Kidney (tissue), 14 donors: ENCODE measurements around the gene TTLL11. TPM values are rescaled to one million over a fixed set of nuclear protein-coding genes. Genes with fewer than 3 reads are reported as not detected.

Source experiments
- DNase-seq, 5 donors: peaks; one replicate each; pipeline ENCODE4 v3.0.0-alpha.2; 2013 to 2020
- FAIRE-seq: peaks from 2 replicates; lab custom pipeline; 2012; peaks lifted over from hg19 to GRCh38; lab: Jason Lieb, UNC
- H3K27ac ChIP-seq, 2 donors: one replicate each; pipeline ENCODE4 v1.7.0; 2013; ENCODE audit warnings: low read depth in 2 of 2, low read length in 2 of 2, inconsistent platforms in 1 of 2
- H3K27me3 ChIP-seq: one replicate; pipeline ENCODE4 v1.7.1; 2013; ENCODE audit warnings: low read length, inconsistent platforms; ENCODE audit not compliant: control insufficient read depth, insufficient read depth
- H3K36me3 ChIP-seq, 3 donors: one replicate each; pipeline versions ENCODE4 v1.7.0 to v1.7.1; 2013; ENCODE audit warnings: low read length in 3 of 3, control low read depth in 1 of 3, inconsistent platforms in 1 of 3; ENCODE audit not compliant: insufficient read depth in 3 of 3, control insufficient read depth in 2 of 3
- H3K4me1 ChIP-seq, 3 donors: one replicate each; pipeline versions ENCODE4 v1.7.0 to v1.7.1; 2013; ENCODE audit warnings: low read length in 3 of 3, inconsistent platforms in 1 of 3, low read depth in 1 of 3; ENCODE audit not compliant: control insufficient read depth in 2 of 3, insufficient read depth in 2 of 3
- H3K4me3 ChIP-seq, 3 donors: one replicate each; pipeline versions ENCODE4 v1.7.0 to v1.8.1; 2013; ENCODE audit warnings: low read length in 3 of 3, control low read depth in 1 of 3, inconsistent platforms in 1 of 3
- H3K9ac ChIP-seq, 3 donors: one replicate each; pipeline versions ENCODE4 v1.7.0 to v1.7.1; 2013; ENCODE audit warnings: low read length in 3 of 3, control low read depth in 1 of 3, inconsistent platforms in 1 of 3
- H3K9me3 ChIP-seq, 3 donors: one replicate each; pipeline versions ENCODE4 v1.7.0 to v1.7.1; 2013; ENCODE audit warnings: low read length in 3 of 3, control low read depth in 1 of 3, inconsistent platforms in 1 of 3; ENCODE audit not compliant: control insufficient read depth in 2 of 3, insufficient read depth in 1 of 3
- intact Hi-C: fragments of 100-400 bp; cut with DNase I; formaldehyde crosslinking; loops from one replicate; pipeline ENCODE4 v1.11.1; 2022
- polyA plus RNA-seq: library from polyadenylated mRNA; stranded (reverse); fragments of 350-450 nt; fragmentation: Illumina TruSeq; extraction: RNeasy Lipid Tissue Mini Kit (QIAGEN cat#74804); gene quantifications from one replicate; pipeline ENCODE4 v1.2.3, GENCODE V29; 2014; ENCODE audit warnings: low read depth, low replicate concordance; ENCODE audit not compliant: insufficient read depth
- total RNA-seq: library from RNA; stranded (reverse); fragmentation: NEBNext Ultra II Directional; extraction: Animal tissue kit (Norgen Biotek cat#: 25700); gene quantifications from one replicate; pipeline ENCODE4 v1.2.1, GENCODE V29; 2021
- TF ChIP-seq, protein P1 (sequence below): IDR thresholded peaks from 3 replicates; pipeline ENCODE4 v1.5.1; 2012; ENCODE audit warnings: mild to moderate bottlenecking, moderate library complexity, borderline replicate concordance; ENCODE audit not compliant: insufficient read depth; ENCODE audit errors: extremely low read depth
- donor health status: control.
- donor health status: control.
- donor health status: control.
- donor health status: control.
- donor health status: control.
- donor health status: DM: yes; HTN: yes; CAD: no.
- donor health status: Normal renal cell carcinoma (clear cell type).

The TTLL11 gene
- total and polyA plus RNA-seq, 2 donors from 2014 or later, result 2.3 to 10.0 TPM

DNA sequence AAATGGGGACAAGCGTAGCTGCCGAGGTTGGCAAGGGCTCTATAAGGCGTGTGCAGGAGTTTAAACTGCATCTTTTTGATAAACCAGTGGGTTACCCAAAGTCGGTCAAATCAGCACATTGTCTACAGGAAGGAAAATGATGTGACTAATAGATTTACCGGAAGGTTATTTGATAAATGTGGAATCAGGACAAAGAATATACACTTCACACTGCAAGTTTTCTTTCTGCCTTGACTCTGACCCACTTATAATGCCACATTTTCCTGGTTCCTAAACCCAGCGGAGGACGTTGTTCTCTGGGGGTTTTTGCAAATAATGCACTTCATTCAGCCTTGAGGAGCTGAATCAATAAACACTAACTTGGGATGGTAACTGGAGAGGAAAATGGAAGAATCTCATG is 76.8 kb downstream of the TTLL11 start:
- no peaks in the 10 kb centered on the region for H3K4me1 ChIP-seq
- H3K36me3 ChIP-seq, result no peaks in the 10 kb centered on the region
- H3K4me3 ChIP-seq, result no peak overlapping the region
- FAIRE-seq (no peak), DNase-seq (no peak)
- no peaks in the 10 kb centered on the region for H3K9me3 ChIP-seq
- H3K27ac ChIP-seq, result no peak overlapping the region
- H3K27me3 ChIP-seq, result no peaks in the 10 kb centered on the region
- TF ChIP-seq, protein P1, sequence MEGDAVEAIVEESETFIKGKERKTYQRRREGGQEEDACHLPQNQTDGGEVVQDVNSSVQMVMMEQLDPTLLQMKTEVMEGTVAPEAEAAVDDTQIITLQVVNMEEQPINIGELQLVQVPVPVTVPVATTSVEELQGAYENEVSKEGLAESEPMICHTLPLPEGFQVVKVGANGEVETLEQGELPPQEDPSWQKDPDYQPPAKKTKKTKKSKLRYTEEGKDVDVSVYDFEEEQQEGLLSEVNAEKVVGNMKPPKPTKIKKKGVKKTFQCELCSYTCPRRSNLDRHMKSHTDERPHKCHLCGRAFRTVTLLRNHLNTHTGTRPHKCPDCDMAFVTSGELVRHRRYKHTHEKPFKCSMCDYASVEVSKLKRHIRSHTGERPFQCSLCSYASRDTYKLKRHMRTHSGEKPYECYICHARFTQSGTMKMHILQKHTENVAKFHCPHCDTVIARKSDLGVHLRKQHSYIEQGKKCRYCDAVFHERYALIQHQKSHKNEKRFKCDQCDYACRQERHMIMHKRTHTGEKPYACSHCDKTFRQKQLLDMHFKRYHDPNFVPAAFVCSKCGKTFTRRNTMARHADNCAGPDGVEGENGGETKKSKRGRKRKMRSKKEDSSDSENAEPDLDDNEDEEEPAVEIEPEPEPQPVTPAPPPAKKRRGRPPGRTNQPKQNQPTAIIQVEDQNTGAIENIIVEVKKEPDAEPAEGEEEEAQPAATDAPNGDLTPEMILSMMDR, result no peak
- intact Hi-C loops, result no loop called here
- no peak overlapping the region for H3K9ac ChIP-seq

DNA sequence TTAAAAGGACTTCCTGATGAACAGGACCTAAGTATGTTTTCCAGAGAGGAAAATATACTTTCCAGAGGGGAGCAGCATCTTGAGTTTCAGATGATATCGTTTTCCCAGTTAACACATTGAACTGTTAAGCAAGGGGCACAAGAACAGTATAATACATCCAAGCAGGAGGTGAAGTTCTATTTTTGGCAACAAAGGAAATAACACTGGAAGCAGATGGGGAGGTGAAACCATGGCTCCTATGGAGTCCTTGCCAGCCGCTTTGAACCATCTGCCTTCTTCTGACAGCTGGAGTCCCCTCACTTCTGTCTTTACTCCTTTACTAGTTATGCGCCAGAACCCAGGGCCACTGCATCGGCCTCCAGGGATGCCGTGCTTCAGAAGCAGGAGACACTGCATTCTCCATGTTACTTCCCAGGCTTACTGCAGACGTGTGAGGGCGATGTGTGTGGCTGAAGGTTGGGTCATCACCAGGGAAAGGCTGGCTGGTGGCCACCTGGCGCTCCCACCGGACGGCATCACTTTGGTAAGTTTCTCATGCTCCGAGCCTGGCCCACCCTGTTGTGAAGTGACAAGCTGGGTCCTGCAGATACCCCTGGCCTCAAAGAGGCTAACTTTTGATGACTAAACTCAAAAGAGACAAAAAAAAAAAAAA is 77.8 kb downstream of the TTLL11 start:
- Histone ChIP-seq H3K36me3 (no peaks in the 10 kb centered on the region), H3K9ac (no peak overlapping the region), H3K4me1 (no peaks in the 10 kb centered on the region), H3K4me3 (no peak overlapping the region), H3K9me3 (no peaks in the 10 kb centered on the region), H3K27me3 (no peaks in the 10 kb centered on the region), H3K27ac (no peak overlapping the region)
- intact Hi-C loops, result no loop called here
- TF ChIP-seq, protein P1, result no peak
- DNase-seq (no peak), FAIRE-seq (no peak)

DNA sequence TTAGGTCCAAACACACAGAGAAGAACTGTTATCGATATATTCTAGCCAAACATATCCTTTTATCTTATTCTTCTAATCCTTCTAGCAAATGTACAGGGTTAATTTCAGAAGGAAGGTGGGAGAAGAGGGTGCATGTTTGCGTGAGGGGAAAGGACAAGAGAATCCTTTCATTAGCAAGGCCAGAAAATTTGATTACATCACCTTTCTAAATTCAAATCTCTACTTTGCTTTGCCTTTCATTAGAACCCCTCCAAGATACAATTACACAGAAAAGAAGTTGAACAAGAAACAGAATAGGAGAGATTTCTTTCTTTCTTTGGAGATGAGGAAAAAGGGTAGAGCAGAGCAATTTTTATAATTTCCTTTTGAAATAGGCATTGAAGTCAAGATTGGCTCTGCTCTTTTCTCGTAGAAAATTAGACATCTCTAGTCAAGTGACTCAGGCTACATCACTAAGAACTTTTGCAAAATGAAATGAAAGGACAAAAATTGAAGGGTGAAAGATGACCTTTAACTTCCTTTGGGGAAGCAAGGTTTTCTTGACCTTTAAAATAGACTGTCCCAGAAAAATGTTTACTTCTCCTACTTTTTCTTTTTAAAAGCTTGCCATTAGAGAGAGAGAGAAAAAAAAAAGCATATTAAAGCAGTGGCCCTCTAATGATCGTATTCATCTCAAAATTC is 81.2 kb downstream of the TTLL11 start:
- DNase-seq (no peak), FAIRE-seq (no peak)
- no peak overlapping the region for H3K9ac ChIP-seq
- no peak overlapping the region for H3K4me3 ChIP-seq
- TF ChIP-seq, protein P1, result no peak
- no peaks in the 10 kb centered on the region for H3K9me3 ChIP-seq
- no peaks in the 10 kb centered on the region for H3K27me3 ChIP-seq
- intact Hi-C loops, result no loop called here
- H3K27ac ChIP-seq, result no peak overlapping the region
- H3K36me3 ChIP-seq, result no peaks in the 10 kb centered on the region
- H3K4me1 ChIP-seq, result no peaks in the 10 kb centered on the region
